Uterus (tissue), 2 donors: ENCODE data around the gene TAOK3.

ENCODE experiments used
- POLR2A ChIP-seq, 2 donors: fragments of 450-650 bp; IDR thresholded peaks; one replicate each; pipeline ENCODE4 v1.6.1; 2016; ENCODE audit warnings: antibody characterized with exemption in 2 of 2, mild to moderate bottlenecking in 1 of 2, moderate library complexity in 1 of 2
- TF ChIP-seq, protein P1 (sequence below), 4 experiments: fragments of 200-600 bp in 2 of 4; fragments of 450-650 bp in 2 of 4; sonication (generic) in 2 of 4; IDR thresholded peaks; one replicate each; pipeline ENCODE4 v1.5.1; 2016 to 2019; ENCODE audit warnings: antibody characterized with exemption in 4 of 4, mild to moderate bottlenecking in 2 of 4, moderate library complexity in 1 of 4

DNA sequence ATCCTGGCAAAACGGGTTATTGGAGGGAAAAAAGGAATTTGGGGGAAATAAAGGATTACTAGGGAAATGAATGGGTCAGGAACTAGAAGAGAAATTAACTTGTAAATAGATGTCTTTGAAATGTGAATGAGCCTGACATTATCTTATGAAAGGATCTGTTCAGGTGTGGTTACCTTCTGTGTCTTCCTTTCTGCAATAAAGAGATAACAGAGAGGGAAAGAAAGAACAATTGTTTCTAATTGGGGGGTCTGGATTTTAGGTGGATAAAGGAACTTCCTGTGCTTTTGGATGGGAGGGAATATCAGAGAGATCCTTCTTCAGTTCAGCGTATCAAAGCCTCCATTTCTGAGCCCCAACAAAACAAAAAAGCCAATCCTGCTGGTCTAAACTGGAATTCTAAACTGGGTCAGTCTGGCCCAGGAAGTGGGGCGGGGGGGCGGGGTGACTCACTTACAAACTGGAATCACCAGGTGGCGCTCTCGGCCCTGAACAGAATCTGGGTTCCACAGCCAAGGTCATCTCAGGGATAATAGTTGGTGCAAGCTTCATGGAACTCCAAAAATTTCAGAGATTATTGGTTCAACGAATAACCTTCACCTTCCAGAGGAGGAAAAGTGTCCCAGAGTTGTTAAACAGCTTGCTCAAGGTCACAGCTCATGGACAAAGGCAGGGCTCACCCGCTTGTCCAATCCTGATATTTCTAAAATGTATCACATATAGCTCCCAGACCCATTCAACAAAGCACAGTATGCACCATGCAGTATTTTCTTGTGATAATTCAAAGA, 251.9 kb downstream of the TAOK3 start:
- TF ChIP-seq, protein P1, sequence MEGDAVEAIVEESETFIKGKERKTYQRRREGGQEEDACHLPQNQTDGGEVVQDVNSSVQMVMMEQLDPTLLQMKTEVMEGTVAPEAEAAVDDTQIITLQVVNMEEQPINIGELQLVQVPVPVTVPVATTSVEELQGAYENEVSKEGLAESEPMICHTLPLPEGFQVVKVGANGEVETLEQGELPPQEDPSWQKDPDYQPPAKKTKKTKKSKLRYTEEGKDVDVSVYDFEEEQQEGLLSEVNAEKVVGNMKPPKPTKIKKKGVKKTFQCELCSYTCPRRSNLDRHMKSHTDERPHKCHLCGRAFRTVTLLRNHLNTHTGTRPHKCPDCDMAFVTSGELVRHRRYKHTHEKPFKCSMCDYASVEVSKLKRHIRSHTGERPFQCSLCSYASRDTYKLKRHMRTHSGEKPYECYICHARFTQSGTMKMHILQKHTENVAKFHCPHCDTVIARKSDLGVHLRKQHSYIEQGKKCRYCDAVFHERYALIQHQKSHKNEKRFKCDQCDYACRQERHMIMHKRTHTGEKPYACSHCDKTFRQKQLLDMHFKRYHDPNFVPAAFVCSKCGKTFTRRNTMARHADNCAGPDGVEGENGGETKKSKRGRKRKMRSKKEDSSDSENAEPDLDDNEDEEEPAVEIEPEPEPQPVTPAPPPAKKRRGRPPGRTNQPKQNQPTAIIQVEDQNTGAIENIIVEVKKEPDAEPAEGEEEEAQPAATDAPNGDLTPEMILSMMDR (IDR thresholded peaks at IDR 0.05) = peak; percentile 13 to 77 (median 36)
- TF ChIP-seq POLR2A (IDR thresholded peaks at IDR 0.05) = no peak
